HG03095 (cell line): ENCODE data around the gene EYA2.

ENCODE experiments used
- ATAC-seq: cut with Tn5 transposase; IDR thresholded peaks from one replicate; pipeline ENCODE4 v1.9.1; 2021; ENCODE audit warnings: moderate library complexity; ENCODE audit not compliant: unreplicated experiment

The EYA2 gene

DNA sequence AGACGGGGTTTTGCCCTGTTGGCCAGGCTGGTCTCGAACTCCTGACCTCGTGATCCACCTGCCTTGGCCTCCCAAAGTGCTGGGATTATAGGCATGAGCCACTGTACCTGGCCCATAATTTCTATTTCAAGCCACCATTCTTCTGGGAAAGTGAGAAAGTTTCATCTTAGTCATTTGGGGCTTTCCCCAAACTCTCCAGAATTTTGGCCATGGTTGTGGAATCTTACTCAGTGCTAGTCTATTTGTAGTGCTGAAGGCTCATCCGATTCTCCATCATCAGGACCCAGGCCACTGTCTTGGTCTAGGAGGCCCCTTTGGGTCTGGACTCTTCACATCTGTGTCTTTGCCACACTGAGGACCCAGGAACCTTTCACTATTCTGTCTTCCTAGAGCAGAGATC, 164.9 kb downstream of the EYA2 start:
- ATAC-seq = no peak

GRCh38 chr20:47061549-47061948, 166.9 kb downstream of the EYA2 start:
- ATAC-seq = no peak

- ATAC-seq = no peak
Observed at GRCh38 chr20:47062226-47062890, 167.7 kb downstream of the EYA2 start.

- no peak for ATAC-seq
Observed at GRCh38 chr20:47063407-47063806, 168.8 kb downstream of the EYA2 start.

DNA sequence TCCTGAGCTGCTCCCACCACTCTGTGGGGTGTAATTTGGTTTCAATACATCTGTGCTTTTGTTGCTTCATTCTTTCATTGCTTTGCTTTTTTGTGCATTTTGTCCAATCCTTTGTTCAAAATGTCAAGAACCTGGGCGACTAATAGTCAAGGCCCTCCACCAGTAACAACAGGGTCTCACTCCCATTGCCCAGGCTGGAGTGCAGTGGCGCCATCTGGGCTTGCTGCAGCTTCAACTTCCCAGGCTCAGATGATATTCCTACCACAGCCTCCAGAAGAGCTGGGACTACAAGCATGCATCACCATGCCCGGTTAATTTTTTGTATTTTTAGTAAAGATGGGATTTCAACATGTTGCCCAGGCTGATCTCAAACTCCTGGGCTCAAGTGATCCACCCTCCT, 169.2 kb downstream of the EYA2 start:
- no peak for ATAC-seq

- ATAC-seq = no peak
Observed at GRCh38 chr20:47066484-47067270, 172.0 kb downstream of the EYA2 start.

- ATAC-seq = no peak
Observed at GRCh38 chr20:47067776-47068175, 173.1 kb downstream of the EYA2 start.

- no peak for ATAC-seq
Observed at GRCh38 chr20:47070176-47070575, 175.5 kb downstream of the EYA2 start.

DNA sequence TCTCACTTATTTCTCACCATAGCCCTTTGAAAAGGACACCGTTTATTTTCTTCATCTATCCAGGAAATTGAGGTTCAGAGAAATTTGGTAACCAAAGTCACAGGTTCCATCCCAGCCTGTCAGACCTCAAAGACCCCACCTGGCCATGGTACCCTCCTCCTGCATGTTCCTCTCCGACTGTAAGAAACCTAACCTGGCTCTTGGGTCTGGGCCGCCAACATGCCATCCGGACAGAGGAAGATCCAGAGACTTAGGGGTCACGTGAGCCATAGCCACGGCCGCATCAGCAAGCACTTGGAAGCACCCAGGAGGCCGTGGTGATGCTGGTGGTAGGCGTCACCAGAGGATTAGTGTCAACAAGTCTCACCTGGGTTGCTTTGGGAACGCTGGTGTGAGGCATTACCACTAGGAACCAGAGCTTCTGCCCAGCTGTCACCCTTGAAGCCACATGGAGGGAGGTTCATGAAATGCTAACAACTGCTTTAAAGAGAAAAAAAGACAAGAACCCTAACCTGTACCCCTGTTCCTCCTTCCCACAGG, 177.1 kb downstream of the EYA2 start:
- ATAC-seq = no peak

DNA sequence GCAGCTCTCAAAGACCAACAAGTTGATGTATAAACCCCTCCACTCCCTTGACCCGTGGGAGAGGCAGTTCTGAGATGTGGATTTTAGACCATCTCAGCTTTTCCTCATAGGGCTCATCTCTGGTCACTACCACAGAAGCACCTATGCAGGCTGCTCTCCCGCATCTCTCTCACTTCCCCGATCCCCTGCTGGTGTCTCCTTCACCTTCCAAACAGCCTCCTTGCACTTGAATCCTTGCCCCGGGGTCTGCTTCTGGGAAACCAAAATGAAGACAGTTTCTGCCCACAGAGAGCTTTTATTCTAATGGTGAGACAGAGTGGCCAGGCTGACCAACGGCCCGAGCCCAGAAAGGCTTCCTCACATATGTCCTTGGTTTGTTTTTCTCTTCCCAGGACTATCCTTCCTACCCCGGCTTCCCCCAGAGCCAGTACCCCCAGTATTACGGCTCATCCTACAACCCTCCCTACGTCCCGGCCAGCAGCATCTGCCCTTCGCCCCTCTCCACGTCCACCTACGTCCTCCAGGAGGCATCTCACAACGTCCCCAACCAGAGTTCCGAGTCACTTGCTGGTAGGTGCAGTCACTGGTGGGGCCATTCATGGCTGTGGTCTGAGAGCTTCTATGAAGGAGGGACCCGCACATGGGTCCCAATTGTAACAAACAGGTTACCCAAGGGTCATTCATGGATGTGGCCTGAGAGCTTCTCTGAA, 179.3 kb downstream of the EYA2 start:
- ATAC-seq = no peak

GRCh38 chr20:47075263-47075662, 180.6 kb downstream of the EYA2 start:
- ATAC-seq = no peak

DNA sequence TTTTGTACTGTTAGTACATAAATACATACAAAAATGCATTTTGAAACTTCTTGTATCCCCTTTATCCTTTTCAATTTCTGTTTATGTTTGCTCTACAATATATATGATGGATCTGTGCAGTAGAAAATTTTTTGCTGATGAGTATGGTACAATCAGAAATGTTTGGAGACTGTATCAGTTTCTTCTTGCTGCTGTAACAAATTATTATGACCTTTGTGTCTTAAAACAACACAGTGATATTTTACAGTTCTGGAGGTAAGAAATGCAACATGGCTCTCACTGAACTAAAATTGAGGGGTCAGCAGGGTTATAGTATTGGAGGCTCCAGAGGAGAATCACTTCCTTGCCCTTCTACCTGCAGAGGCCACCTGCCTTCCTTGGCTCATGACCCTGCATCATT, 184.4 kb downstream of the EYA2 start:
- no peak for ATAC-seq

- ATAC-seq = no peak
Observed at GRCh38 chr20:47080365-47080764, 185.7 kb downstream of the EYA2 start.

GRCh38 chr20:47086316-47086715, 191.7 kb downstream of the EYA2 start:
- ATAC-seq = no peak

DNA sequence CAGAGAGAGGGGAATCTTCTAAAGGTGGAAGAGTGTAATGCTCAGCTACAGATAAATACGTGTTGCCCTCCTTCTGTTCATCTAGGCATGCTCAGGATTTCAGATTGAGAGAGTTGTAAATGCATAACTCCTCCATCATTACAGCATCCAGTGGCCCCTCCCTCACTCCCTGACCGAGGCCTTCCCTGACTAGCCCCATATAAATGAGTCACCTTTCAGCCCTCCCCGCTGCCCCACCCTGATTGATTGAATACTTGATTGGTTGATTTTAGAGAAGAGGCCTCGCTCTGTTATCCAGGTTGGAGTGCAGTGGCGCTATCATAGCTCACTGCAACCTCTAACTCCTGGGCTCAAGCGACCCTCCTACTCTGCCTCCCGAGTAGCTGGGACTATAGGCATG, 193.7 kb downstream of the EYA2 start:
- no peak for ATAC-seq

GRCh38 chr20:47089151-47089550, 194.5 kb downstream of the EYA2 start:
- ATAC-seq = no peak

GRCh38 chr20:47090835-47091234, 196.2 kb downstream of the EYA2 start:
- no peak for ATAC-seq

- no peak for ATAC-seq
Observed at GRCh38 chr20:47093320-47093966, 198.8 kb downstream of the EYA2 start.

DNA sequence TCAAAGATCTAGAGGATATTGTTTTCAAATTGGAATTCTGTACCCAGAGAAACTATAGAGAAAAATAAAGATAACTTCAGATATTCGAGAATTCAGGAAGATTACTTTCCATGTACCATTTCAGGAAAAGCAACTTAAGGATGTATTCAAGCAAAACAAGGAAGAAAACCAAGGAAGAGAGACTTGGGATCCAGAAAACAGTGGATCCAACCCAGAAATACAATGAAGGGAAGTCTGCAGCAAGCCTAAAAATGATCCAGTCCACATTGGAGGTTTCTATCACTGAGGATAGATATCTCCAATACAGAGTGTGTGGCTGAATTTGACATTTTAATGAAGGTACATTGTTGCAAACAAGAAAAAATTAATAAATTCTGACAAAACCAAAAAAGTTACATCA, 201.0 kb downstream of the EYA2 start:
- ATAC-seq = no peak

- ATAC-seq = no peak
Observed at GRCh38 chr20:47097691-47098622, 203.3 kb downstream of the EYA2 start.
